GM12873 (cell line): Measurements from ENCODE around the gene FAM114A1.

Source experiments
- CTCF ChIP-seq: IDR thresholded peaks from 2 replicates; pipeline ENCODE4 v1.5.1; 2012; ENCODE audit warnings: low read depth, mild to moderate bottlenecking, moderate library complexity, low read length, control low read depth; ENCODE audit not compliant: insufficient read depth; ENCODE audit errors: missing control alignments

The FAM114A1 gene

DNA sequence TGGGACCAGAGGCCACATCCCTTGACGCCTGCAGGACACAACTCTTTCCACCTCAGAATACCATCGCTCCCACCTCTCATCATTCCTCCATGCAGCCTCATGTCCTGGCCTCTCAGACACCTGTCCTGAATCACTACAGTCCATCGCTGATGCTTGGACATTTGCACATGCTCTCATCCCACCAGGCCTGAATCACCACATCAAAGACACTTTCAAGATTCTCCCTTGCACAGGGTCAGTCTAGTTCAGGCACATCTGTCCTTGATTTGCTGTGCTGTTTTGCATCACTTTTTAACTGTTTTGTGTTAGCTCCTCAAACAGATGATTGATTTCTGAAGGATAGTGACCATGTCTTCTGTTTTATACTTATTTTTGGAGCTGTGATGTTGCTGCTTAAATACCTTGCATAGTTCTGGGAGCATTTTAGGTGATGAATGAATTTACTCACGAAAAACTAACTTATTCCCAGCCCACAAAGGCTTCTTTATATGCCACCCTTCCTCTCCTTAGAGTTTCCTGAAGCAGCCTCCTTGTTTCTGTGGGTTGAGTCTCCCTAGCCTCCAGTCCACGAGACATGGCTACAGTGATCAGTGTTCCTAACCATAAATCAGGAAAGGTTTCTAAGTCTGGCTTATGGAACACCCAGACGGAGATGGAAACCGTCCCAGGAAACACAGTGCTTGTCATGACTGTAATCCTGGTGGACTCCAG is 2.6 kb downstream of the FAM114A1 start:
- no peak for TF ChIP-seq CTCF

DNA sequence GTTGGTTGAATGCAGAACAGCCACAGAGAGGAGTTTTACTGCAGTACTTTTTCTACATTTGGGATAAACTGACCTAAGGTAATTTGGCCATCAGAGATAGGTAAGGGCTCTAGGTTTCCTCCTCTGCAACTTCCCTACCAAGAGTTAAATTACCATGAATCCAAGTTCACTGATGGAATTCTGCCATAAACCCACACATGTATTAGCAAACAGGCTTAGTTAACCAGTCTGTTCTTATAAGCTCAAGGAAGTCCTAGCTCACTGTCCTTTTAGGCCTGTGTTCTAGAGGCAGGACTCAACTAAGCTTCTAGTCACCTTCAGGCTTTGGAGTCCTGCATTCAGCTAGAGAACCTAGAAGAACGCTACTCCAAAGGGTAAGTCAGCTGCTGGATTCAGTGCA is 4.0 kb downstream of the FAM114A1 start:
- no peak for TF ChIP-seq CTCF

GRCh38 chr4:38872620-38873019 is 5.0 kb downstream of the FAM114A1 start:
- no peak for TF ChIP-seq CTCF

DNA sequence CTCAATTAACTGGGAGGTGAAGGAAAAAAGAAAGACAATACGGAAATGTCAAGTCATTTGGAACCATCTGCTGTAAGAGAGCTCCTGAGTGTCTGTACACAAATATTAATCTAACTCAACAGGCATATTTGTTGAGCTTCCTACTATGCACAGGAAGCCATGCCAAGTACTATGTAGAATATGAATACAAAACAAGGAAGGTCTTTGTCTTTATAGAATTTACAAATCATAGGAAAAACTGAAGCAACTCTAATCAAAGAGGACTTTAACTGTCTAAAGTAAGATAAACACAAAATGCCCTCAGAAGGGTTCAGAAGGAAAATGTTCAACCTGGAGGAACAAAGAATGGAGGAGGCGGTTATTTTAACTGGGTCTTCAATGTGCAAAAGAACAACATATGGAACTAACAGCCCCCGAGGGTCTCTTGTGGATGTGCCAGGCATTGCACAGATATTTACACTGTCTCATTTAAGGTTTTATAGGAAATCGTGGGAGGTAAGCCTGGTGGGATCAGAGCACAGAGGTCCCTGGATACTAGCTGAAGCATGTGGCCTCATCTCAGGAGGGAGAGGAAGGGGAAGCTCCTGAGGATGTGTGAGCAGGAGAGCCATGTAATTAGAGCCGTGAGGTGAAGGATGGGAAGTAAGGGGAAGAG is 5.8 kb downstream of the FAM114A1 start:
- peak; percentile 17 for TF ChIP-seq CTCF

DNA sequence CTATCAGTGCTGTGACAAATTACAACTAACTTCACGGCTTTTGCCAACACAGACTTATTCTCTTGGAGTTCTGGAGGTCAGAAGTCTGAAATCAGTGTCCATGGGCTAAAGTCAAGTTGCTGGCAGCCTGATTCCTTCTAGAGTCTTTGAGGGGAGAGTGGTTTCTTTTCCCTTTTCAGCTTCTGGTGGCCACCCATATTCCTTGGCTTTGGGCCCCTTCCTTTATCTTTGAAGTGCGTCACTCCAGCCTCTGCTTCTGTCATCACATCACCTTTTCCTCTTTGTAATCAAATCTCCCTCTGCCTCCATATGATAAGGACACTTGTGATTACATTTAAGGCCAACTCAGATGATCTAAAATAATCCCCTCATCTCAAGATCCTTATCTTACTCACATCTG is 9.0 kb downstream of the FAM114A1 start:
- TF ChIP-seq CTCF, result no peak

GRCh38 chr4:38884254-38884653 is 16.6 kb downstream of the FAM114A1 start:
- TF ChIP-seq CTCF, result no peak

GRCh38 chr4:38889143-38889542 is 21.5 kb downstream of the FAM114A1 start:
- TF ChIP-seq CTCF, result no peak
